OCI-LY7 (cell line): ENCODE data around the gene FOXP1. TPM values are rescaled to one million over a fixed set of nuclear protein-coding genes. Genes with fewer than 3 reads are reported as not detected.

Experiments
- BruUV-seq: library from RNA; stranded (reverse); fragments of 400-500 nt; replicated peaks from 2 replicates; lab custom pipeline; 2021; lab: Mats Ljungman, UMichigan
- CTCF ChIA-PET: fragments of 300-600 bp; sonication (Branson Sonifier 250); formaldehyde crosslinking; loops from one replicate; lab custom pipeline; 2022; ENCODE audit warnings: antibody characterized with exemption; ENCODE audit not compliant: unreplicated experiment; lab: Charles Lee
- POLR2A ChIA-PET: fragments of 300-600 bp; sonication (Branson Sonifier 250); formaldehyde crosslinking; loops from one replicate; lab custom pipeline; 2022; ENCODE audit warnings: antibody characterized with exemption; lab: Charles Lee
- DNase-seq: peaks from one replicate; pipeline ENCODE4 v3.0.0-alpha.2; 2015; ENCODE audit warnings: low spot score
- H2AFZ ChIP-seq: fragments of 200-600 bp; sonication (generic), shearing (Covaris generic); 2 replicates; pipeline ENCODE4 v1.6.1; 2014; ENCODE audit warnings: mild to moderate bottlenecking, antibody characterized with exemption, low read length, moderate library complexity
- H3K27ac ChIP-seq: fragments of 200-600 bp; sonication (generic); 2 replicates; pipeline ENCODE4 v1.5.1; 2014; ENCODE audit warnings: mixed run types, low read depth, mild to moderate bottlenecking, moderate library complexity, low read length, inconsistent platforms; ENCODE audit not compliant: poor library complexity, severe bottlenecking
- H3K36me3 ChIP-seq: fragments of 200-600 bp; sonication (generic); 2 replicates; pipeline ENCODE4 v1.6.1; 2014; ENCODE audit warnings: mild to moderate bottlenecking, antibody characterized with exemption, low read length, moderate library complexity, mixed read lengths; ENCODE audit not compliant: insufficient read depth
- H3K4me1 ChIP-seq: fragments of 200-600 bp; sonication (generic); 2 replicates; pipeline ENCODE4 v1.5.1; 2014; ENCODE audit warnings: mild to moderate bottlenecking, low read length; ENCODE audit not compliant: insufficient read depth, poor library complexity, severe bottlenecking
- H3K4me2 ChIP-seq: fragments of 200-600 bp; sonication (generic); 2 replicates; pipeline ENCODE4 v1.6.1; 2014; ENCODE audit warnings: mild to moderate bottlenecking, low read length
- H3K4me3 ChIP-seq: fragments of 200-600 bp; sonication (generic); 2 replicates; pipeline ENCODE4 v1.5.1; 2014; ENCODE audit warnings: mild to moderate bottlenecking, low read depth, low read length; ENCODE audit not compliant: poor library complexity, severe bottlenecking
- H3K79me2 ChIP-seq: fragments of 200-600 bp; sonication (generic); 2 replicates; pipeline ENCODE4 v1.6.1; 2016; ENCODE audit warnings: low read depth, mild to moderate bottlenecking, low read length, moderate library complexity, mixed read lengths; ENCODE audit not compliant: insufficient read depth
- H3K9me2 ChIP-seq: fragments of 200-600 bp; sonication (generic); 2 replicates; pipeline ENCODE4 v1.6.1; 2016; ENCODE audit warnings: mild to moderate bottlenecking, low read length, mixed read lengths; ENCODE audit not compliant: insufficient read depth
- H3K9me3 ChIP-seq: fragments of 200-600 bp; sonication (generic); 2 replicates; pipeline ENCODE4 v1.6.1; 2014; ENCODE audit warnings: mild to moderate bottlenecking, mixed run types, low read length, mixed read lengths
- H4K20me1 ChIP-seq: fragments of 200-600 bp; sonication (generic); 2 replicates; pipeline ENCODE4 v1.6.1; 2014; ENCODE audit warnings: mild to moderate bottlenecking, antibody characterized with exemption, low read length, moderate library complexity, mixed read lengths; ENCODE audit not compliant: insufficient read depth
- CTCF ChIP-seq: fragments of 200-600 bp; sonication (generic); conservative IDR thresholded peaks from 2 replicates; pipeline ENCODE4 v1.5.1; 2014; ENCODE audit warnings: mild to moderate bottlenecking, antibody characterized with exemption, low read length, moderate library complexity, mixed read lengths
- EZH2phosphoT487 ChIP-seq: fragments of 200-600 bp; sonication (generic); IDR thresholded peaks from 2 replicates; pipeline ENCODE4 v1.6.1; 2018; ENCODE audit warnings: low read depth, borderline replicate concordance, mild to moderate bottlenecking, mixed run types, antibody characterized with exemption, low read length, moderate library complexity, mixed read lengths
- intact Hi-C: fragments of 100-400 bp; cut with micrococcal nuclease; formaldehyde crosslinking; loops from one replicate; pipeline ENCODE4 v1.10.0; 2022; ENCODE audit not compliant: unreplicated experiment
- total RNA-seq, 2 experiments: library from RNA; depleted of rRNA in 1 of 2; stranded (reverse); fragments of >200 nt in 1 of 2; shearing (Covaris generic) in 1 of 2; gene quantifications; 2 replicates each; pipeline ENCODE4 v1.2.3, GENCODE V29; 2014 to 2022

Gene FOXP1
- total RNA-seq, 2 experiments from 2014 or later: 87.3 to 151 TPM

DNA sequence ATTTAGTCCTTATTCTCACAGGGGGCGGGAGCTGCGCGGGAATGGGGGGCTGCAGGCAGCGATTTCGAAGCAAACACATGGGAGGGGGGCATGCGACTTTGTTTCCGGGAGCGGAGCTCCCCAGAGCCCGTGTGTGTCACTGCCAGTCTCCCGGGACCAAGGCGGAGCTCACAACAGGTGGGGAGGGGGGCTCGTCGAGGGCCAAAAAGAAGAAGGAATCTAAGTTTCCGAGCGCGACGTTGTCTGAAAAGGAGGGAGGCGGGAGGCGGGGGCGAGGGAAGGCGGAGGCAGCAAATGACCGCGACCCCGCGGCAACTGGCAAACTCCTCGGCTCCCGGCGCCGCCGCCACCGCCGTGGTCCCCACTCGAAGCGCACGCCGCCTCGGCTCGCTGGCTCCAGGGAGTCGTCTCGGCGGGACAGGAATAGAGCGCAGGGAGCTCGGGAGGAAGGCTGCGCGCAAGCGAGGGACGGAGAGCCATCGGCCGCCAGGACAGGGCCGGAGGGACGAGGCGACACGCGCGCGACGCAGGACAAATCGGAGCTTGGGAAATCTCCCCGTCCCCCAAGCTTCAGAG is 1.4 kb downstream of the FOXP1 start:
- TF ChIP-seq EZH2phosphoT487: no peak
- no peak for TF ChIP-seq CTCF
- peaks cover 43% of the 10 kb centered on the region for H3K4me1 ChIP-seq
- H2AFZ ChIP-seq: no peak overlapping the region; the same call in 1 of the 2 replicates
- peaks cover 76% of the 10 kb centered on the region for H3K79me2 ChIP-seq
- H3K27ac ChIP-seq: peak overlapping the region; percentile 88
- BruUV-seq: no TSS peak
- H3K9me2 ChIP-seq: no peaks in the 10 kb centered on the region
- ChIA-PET POLR2A (interaction anchor here (0.7 to 2.0 kb wide), 19 partner anchors 9 to 1513 kb away, joined by 3 to 37 read pairs (median 4); no protein-coding TSS in a partner anchor), CTCF (interaction anchor here (0.9 to 1.4 kb wide), 4 partner anchors 39 to 450 kb away, joined by 3 to 6 read pairs (median 3); no protein-coding TSS in a partner anchor)
- peak; percentile 91 for DNase-seq
- intact Hi-C loops: loop anchor here (1.0 kb wide), 2 partner anchors 164 to 191 kb away; no protein-coding TSS in a partner anchor
- H3K36me3 ChIP-seq: no peaks in the 10 kb centered on the region
- H3K9me3 ChIP-seq: no peaks in the 10 kb centered on the region
- H4K20me1 ChIP-seq: no peaks in the 10 kb centered on the region
- peak overlapping the region; percentile 92 for H3K4me2 ChIP-seq
- peak overlapping the region; percentile 90 for H3K4me3 ChIP-seq

GRCh38 chr3:71581457-71582035 is 2.0 kb downstream of the FOXP1 start:
- peaks cover 3% of the 10 kb centered on the region; the same call in 1 of the 2 replicates for H4K20me1 ChIP-seq
- peak overlapping the region; percentile 90 for H3K4me3 ChIP-seq
- BruUV-seq: no TSS peak
- no peaks in the 10 kb centered on the region for H3K9me3 ChIP-seq
- peaks cover 43% of the 10 kb centered on the region for H3K4me1 ChIP-seq
- TF ChIP-seq CTCF (no peak; the same call in 1 of the 2 replicates), EZH2phosphoT487 (no peak)
- peaks cover 82% of the 10 kb centered on the region for H3K79me2 ChIP-seq
- peak overlapping the region; percentile 41; the same call in 1 of the 2 replicates for H2AFZ ChIP-seq
- peak; percentile 74 for DNase-seq
- H3K36me3 ChIP-seq: peaks cover 3% of the 10 kb centered on the region; the same call in 1 of the 2 replicates
- H3K9me2 ChIP-seq: no peaks in the 10 kb centered on the region
- H3K4me2 ChIP-seq: peak overlapping the region; percentile 92
- ChIA-PET POLR2A (interaction anchor here (0.7 to 2.0 kb wide), 15 partner anchors 9 to 1513 kb away, joined by 3 to 37 read pairs (median 5); no protein-coding TSS in a partner anchor), CTCF (interaction anchor here (1.0 kb wide), 1 partner anchor 449 kb away, joined by 3 read pairs; no protein-coding TSS in a partner anchor)
- intact Hi-C loops: loop anchor here (1.0 kb wide), 4 partner anchors 17 to 190 kb away; no protein-coding TSS in a partner anchor
- peak overlapping the region; percentile 88 for H3K27ac ChIP-seq
